NOMO-1 treated with dmso at 0.1 percent for 144 hours (cell line): ENCODE measurements around the gene FKBP7.
A peak's percentile ranks its signal among the peaks of the same experiment; 100 is the strongest.
"Not testable (repeated sequence)": the region's sequence is repeated elsewhere in the genome, so short reads cannot be mapped to it uniquely, and the experiment has no call there.

Experiments
- DNase-seq: peaks from one replicate; lab custom pipeline; 2025; ENCODE audit not compliant: unreplicated experiment; lab: John Stamatoyannopoulos, UW

Gene FKBP7

GRCh38 chr2:178491612-178492011 lies 13.2 kb upstream of the FKBP7 start:
- DNase-seq: no peak

GRCh38 chr2:178485356-178485755 lies 7.0 kb upstream of the FKBP7 start:
- no peak for DNase-seq

GRCh38 chr2:178484245-178485041 lies 6.0 kb upstream of the FKBP7 start:
- DNase-seq: no peak

- no peak for DNase-seq
These were observed 4.0 kb upstream of the FKBP7 start for GRCh38 chr2:178482437-178482836.

GRCh38 chr2:178480227-178481181 lies 2.1 kb upstream of the FKBP7 start, which contains the start of gene PLEKHA3:
TSS of gene PLEKHA3 (plus strand) at chr2:178480457. CDS start at chr2:178480870, 413 bp downstream.
- DNase-seq: peak; percentile 71

- no peak for DNase-seq
These were observed 1.4 kb upstream of the FKBP7 start for GRCh38 chr2:178479758-178480226.

- no peak for DNase-seq
These were observed 846 bp upstream of the FKBP7 start for GRCh38 chr2:178479275-178479616.

GRCh38 chr2:178478130-178478438 lies 316 bp downstream of the FKBP7 start:
- DNase-seq: no peak

- DNase-seq: no peak
These were observed 814 bp downstream of the FKBP7 start for GRCh38 chr2:178477443-178478129.

GRCh38 chr2:178476477-178476876 lies 1.9 kb downstream of the FKBP7 start:
- no peak for DNase-seq

GRCh38 chr2:178474560-178474959 lies 3.8 kb downstream of the FKBP7 start:
- DNase-seq: no peak

- DNase-seq: no peak
These were observed 4.5 kb downstream of the FKBP7 start for GRCh38 chr2:178473931-178474330.

- DNase-seq: no peak
These were observed 5.0 kb downstream of the FKBP7 start for GRCh38 chr2:178473373-178473772.

- DNase-seq: not testable (repeated sequence)
These were observed 7.1 kb downstream of the FKBP7 start for GRCh38 chr2:178471313-178471712.

- DNase-seq: no peak
These were observed 9.1 kb downstream of the FKBP7 start for GRCh38 chr2:178469219-178469849.

- DNase-seq: no peak
These were observed 21.0 kb downstream of the FKBP7 start for GRCh38 chr2:178457390-178457886.

- no peak for DNase-seq
These were observed 22.5 kb downstream of the FKBP7 start for GRCh38 chr2:178455947-178456346.

- DNase-seq: no peak
These were observed 25.5 kb downstream of the FKBP7 start for GRCh38 chr2:178452870-178453269.

- DNase-seq: no peak
These were observed 26.1 kb downstream of the FKBP7 start for GRCh38 chr2:178452334-178452733.

- DNase-seq: peak; percentile 91
These were observed 27.4 kb downstream of the FKBP7 start, which contains the start of the genes PJVK and PRKRA for GRCh38 chr2:178450774-178451525. TSS of gene PJVK (plus strand) at chr2:178451378. CDS start at chr2:178453410, 2,032 bp downstream. TSS of gene PRKRA (minus strand) at chr2:178451175. CDS start at chr2:178451030, 145 bp downstream.
